HFF-Myc (cell line): ENCODE measurements around the gene NUP37.

Experiments used
- DNase-seq: peaks from one replicate; pipeline ENCODE4 v3.0.0-alpha.2; 2011; ENCODE audit warnings: low read depth; ENCODE audit errors: extremely low read depth
- H3K4me3 ChIP-seq: replicated peaks from 2 replicates; pipeline ENCODE4 v1.5.1; 2011; ENCODE audit warnings: low read depth, mild to moderate bottlenecking, control low read depth, low read length
- TF ChIP-seq, protein P1 (sequence below): IDR thresholded peaks from 2 replicates; pipeline ENCODE4 v1.5.1; 2012; ENCODE audit warnings: mild to moderate bottlenecking, low read depth, low read length, control low read depth; ENCODE audit errors: missing control alignments

Gene NUP37

DNA sequence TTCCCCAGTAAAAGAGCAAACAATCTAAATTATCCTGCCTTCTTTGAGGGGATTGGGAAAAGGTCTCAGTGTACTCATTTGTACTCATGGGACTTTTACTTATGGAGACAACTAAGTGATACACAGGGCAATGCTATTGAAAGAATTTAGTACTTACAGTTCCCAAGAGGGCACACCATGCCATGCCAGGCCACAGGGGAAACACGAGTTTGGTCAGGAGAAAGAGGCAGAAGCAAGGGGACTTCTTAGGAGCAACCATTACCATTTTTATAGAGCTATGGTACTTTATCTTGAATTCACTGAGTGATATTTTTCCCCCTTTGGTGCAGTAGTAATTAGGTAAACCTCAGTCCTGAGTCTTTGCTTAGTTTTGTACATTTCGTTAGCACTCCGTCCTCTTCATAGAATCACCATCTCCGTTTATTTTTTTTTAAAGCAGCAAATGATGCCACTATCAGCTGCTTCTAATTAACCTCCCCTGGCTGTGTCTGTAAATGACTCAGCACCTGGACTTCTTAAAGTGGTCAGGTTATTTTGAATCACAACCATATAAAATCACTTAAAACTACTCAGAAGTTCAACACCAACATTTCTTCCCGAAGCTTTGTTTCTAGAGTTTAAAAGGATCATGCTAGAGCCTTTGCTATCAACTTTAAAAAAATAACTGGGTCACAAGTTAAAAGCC is 52.2 kb downstream of the NUP37 start:
- peak; percentile 45 for DNase-seq
- H3K4me3 ChIP-seq: no peak overlapping the region
- TF ChIP-seq, protein P1, sequence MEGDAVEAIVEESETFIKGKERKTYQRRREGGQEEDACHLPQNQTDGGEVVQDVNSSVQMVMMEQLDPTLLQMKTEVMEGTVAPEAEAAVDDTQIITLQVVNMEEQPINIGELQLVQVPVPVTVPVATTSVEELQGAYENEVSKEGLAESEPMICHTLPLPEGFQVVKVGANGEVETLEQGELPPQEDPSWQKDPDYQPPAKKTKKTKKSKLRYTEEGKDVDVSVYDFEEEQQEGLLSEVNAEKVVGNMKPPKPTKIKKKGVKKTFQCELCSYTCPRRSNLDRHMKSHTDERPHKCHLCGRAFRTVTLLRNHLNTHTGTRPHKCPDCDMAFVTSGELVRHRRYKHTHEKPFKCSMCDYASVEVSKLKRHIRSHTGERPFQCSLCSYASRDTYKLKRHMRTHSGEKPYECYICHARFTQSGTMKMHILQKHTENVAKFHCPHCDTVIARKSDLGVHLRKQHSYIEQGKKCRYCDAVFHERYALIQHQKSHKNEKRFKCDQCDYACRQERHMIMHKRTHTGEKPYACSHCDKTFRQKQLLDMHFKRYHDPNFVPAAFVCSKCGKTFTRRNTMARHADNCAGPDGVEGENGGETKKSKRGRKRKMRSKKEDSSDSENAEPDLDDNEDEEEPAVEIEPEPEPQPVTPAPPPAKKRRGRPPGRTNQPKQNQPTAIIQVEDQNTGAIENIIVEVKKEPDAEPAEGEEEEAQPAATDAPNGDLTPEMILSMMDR: no peak

DNA sequence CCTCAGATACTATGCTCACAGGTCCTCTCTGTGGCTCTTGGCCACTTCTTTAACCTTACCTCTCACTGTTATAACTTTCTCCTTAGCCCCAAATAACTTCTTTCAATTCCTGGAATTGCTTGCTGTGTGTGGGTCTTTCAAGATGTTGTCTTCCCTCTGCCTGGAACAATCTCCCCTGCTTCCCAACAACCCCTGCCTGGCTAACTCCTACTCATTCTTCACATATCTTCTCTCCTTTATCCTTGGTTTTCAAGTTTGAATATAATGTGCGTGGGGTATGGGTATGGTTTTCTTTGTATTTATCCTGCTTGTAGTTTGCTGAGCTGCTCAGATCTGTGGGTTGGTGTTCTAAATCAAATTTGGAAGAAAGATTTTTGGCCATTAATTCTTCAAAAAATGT is 55.4 kb downstream of the NUP37 start:
- H3K4me3 ChIP-seq: no peak overlapping the region
- TF ChIP-seq, protein P1: no peak
- DNase-seq: no peak

DNA sequence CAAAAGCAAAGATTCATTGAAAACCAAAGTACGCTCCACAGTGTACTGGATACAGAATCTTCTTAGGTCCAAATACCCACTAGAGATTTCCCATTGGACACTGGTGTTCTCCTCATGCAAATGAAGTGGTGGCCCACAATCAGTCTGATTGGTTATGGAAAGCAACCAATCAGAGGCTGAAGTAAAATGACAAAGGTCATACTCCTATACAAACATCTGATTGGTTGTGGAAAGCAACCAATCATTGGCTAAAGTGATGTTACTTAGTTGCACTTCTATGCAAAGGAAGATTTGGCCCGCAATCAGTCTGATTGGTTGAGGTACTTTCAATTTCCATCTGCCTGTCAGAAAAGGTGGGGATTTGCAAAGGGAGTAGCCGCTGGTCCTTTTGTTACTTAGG is 56.8 kb downstream of the NUP37 start:
- no peak for DNase-seq
- TF ChIP-seq, protein P1: no peak
- no peak overlapping the region for H3K4me3 ChIP-seq

DNA sequence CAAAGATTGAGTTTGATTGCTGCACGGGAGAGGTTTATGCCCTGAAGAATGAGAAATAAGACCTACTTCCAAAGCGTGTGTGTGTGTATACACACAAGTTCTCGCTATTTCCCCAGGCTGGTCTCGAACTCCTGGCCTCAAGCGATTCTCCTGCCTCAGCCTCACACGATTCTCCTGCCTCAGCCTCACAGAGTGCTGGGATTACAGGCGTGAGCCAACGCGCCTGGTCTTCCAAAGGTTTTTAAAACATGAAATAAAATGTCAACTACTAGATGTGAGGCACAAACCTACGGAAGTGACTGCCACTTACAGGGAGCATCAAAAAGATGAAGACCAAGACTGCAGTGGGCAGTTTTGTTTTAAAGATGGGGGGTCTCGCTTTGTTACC is 57.5 kb downstream of the NUP37 start:
- TF ChIP-seq, protein P1: no peak
- H3K4me3 ChIP-seq: peak overlapping the region; percentile 81; the same call in 1 of the 2 replicates
- DNase-seq: no peak

DNA sequence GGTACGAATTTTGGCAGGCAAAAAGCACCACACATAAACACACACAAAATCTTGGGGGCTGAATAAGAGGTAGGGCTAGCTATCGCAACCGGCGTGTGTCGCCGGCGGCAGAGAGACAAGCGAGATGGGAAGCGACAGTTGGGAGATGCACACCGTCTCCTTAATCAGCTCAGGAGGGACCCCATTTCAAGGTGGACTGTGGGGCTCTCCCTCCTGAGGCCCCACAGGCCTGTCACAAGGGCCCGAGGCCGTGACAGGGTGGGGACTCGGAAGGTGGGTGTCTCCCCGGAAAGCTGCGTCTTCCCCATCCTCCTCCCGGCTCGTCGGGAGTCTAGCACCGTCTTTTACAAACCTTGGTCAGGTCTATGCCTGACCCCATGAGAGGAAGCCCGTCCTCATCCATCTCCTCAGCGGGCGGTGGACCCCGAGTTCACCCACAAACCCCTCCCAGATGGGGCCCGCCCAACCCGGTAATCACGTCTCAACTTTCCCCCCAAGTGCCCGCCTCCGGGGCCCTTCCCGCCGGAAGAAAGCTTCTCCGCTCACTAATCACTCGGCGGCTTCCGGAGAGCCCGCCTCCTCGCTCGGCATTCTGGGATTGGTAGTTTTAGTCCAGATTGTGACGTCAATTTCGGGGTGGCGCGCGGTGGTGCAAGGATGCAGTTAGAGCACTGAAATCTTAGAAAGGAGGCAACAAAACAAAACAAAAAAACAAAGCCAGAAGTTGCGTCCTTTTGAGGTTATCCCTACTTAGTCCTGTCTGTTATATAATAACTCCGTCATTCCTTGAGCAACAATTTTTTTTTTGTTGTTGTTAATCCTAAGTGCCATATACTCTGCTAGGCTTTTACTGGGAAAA is 58.1 kb downstream of the NUP37 start, which contains the start of gene WASHC3:
Gene WASHC3, minus strand, starts transcription at position 432 of the 859 bp plus-strand sequence. Its CDS starts 29 bp downstream, at position 403.
- TF ChIP-seq, protein P1: no peak
- peak within 1 kb of the TSS; percentile 81 for H3K4me3 ChIP-seq
- peak; percentile 61 for DNase-seq

DNA sequence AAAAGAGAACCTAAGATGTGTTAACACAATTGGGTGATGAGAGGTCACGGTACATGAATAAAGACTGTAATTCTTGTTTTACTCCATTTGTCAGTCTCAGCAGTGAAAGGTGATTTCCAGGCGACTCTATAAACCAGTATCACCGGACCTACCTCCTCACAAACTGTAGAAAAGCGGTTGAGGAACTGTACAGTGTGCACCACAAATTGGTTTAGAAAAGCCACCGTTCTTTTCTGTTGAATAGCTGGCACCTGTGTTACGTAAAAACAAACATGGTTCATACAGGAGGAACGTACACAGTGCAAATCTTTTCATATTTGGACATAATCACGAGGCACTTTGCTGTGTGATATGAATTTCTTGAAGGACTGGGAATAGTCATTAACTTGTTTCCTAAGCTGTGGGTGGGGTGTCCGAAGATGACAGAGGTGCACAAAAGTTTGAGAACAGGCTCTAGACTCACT is 58.8 kb downstream of the NUP37 start:
- DNase-seq: no peak
- TF ChIP-seq, protein P1: no peak
- peak overlapping the region; percentile 81 for H3K4me3 ChIP-seq
